ENCODE data around the gene NHS. TPM values are rescaled to one million over a fixed set of nuclear protein-coding genes. Genes with fewer than 3 reads are reported as not detected.

The NHS gene
- total RNA-seq, 2 donors from 2014 or later = 6.0 to 7.3 TPM

DNA sequence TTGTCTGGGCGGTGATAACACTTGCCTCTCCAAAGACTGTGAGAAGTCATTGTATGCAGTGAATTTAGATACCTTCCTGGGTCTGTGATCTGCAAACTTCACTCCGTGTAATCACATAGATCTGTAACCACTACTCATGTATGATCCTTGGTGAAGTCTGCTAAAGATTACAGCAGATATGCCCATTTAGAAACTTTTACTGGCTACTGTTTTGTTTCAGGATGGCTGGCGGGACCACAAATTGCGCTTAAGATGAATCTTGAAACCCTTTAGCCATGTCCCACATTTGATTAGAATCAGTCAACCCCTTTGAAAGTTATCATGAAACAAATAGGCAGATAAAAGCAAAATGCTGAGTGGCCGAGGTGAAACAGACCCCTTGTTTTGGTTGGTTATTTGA is 235.8 kb downstream of the NHS start:
- Mint-ChIP-seq H3K4me1 (peaks cover 42% of the 10 kb centered on the region), H3K27ac (no peak overlapping the region)

DNA sequence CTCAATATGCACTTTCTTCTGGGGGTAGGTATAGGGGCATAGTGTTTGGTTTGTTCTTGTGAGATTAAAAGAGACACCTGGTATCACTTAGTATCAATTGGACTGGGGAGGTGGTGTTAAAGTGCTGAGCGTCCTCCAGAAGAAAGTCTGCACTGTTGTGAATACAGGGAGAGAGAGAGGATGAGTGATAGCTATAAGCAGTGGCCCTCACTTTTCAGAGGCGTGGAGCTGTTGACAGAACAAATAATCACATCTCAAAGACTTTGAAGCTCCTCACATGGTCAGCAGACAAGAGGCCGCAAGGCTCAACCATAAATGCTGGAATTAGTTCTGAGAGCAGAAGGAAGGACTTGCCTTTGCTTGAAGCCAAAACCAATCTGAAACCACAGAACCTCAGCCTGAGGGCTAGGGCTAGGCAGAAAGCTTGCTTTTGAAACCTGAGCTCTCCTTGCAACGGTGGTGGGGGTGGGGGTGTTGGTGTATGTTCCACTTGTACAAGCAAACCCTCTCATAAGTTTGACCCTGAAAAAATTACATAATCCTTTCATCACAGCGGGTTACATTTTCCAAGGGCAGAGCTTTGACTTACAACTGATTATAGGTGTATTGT is 239.1 kb downstream of the NHS start:
- Histone ChIP-seq H3K9me3 (ENCODE audit: control insufficient read depth, low read length) (no peaks in the 10 kb centered on the region), H3K9ac (ENCODE audit: extremely low read depth, low read length, poor library complexity, severe bottlenecking) (no peak overlapping the region), H3K27me3 (ENCODE audit: control insufficient read depth, insufficient read depth, low read length, poor library complexity, severe bottlenecking) (no peaks in the 10 kb centered on the region), H3K36me3 (ENCODE audit: control insufficient read depth, insufficient read depth, low read length) (no peaks in the 10 kb centered on the region), H3K4me1 (ENCODE audit: control insufficient read depth, insufficient read depth, low read length) (no peaks in the 10 kb centered on the region), H3K4me3 (ENCODE audit: low read length) (no peak overlapping the region), H3K27ac (ENCODE audit: low read depth, low read length) (no peak overlapping the region)
- WGBS, 2 experiments (ENCODE audit: insufficient coverage in 1 of 2, insufficient read length in 1 of 2) = 95% methylated on average over 2 of the region's 5 CpGs; no CpG with 5 or more reads in 1 of the 2 experiments
- no peaks in the 10 kb centered on the region for H3K27me3 Mint-ChIP-seq (ENCODE audit: insufficient read depth)
- H3K4me1 Mint-ChIP-seq = peaks cover 44% of the 10 kb centered on the region
- no peaks in the 10 kb centered on the region for H3K9me3 Mint-ChIP-seq
- H3K36me3 Mint-ChIP-seq (ENCODE audit: low read depth) = no peaks in the 10 kb centered on the region
- DNase-seq = no peak
- TF ChIP-seq, protein P1, sequence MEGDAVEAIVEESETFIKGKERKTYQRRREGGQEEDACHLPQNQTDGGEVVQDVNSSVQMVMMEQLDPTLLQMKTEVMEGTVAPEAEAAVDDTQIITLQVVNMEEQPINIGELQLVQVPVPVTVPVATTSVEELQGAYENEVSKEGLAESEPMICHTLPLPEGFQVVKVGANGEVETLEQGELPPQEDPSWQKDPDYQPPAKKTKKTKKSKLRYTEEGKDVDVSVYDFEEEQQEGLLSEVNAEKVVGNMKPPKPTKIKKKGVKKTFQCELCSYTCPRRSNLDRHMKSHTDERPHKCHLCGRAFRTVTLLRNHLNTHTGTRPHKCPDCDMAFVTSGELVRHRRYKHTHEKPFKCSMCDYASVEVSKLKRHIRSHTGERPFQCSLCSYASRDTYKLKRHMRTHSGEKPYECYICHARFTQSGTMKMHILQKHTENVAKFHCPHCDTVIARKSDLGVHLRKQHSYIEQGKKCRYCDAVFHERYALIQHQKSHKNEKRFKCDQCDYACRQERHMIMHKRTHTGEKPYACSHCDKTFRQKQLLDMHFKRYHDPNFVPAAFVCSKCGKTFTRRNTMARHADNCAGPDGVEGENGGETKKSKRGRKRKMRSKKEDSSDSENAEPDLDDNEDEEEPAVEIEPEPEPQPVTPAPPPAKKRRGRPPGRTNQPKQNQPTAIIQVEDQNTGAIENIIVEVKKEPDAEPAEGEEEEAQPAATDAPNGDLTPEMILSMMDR (conservative IDR thresholded peaks at IDR 0.05) = no peak
- H3K27ac Mint-ChIP-seq = no peak overlapping the region
- no peak overlapping the region for H3K4me3 Mint-ChIP-seq

More for the DNA sequence above, 235.8 kb downstream of the NHS start:
- peaks cover 9% of the 10 kb centered on the region for H3K27me3 Mint-ChIP-seq (ENCODE audit: insufficient read depth)
- TF ChIP-seq, protein P1 (conservative IDR thresholded peaks at IDR 0.05) = no peak
- no peak overlapping the region for H3K9ac ChIP-seq (ENCODE audit: extremely low read depth, low read length, poor library complexity, severe bottlenecking)
- peaks cover 5% of the 10 kb centered on the region for H3K4me1 ChIP-seq (ENCODE audit: control insufficient read depth, insufficient read depth, low read length)
- no peaks in the 10 kb centered on the region for H3K36me3 ChIP-seq (ENCODE audit: control insufficient read depth, insufficient read depth, low read length)
- WGBS, 2 experiments (ENCODE audit: insufficient coverage in 1 of 2, insufficient read length in 1 of 2) = 78 to 83% methylated on average over 1 to 5 of the region's 5 CpGs
- H3K36me3 Mint-ChIP-seq (ENCODE audit: low read depth) = no peaks in the 10 kb centered on the region
- H3K9me3 ChIP-seq (ENCODE audit: control insufficient read depth, low read length) = no peaks in the 10 kb centered on the region
- no peak overlapping the region for H3K4me3 Mint-ChIP-seq
- no peak overlapping the region for H3K27ac ChIP-seq (ENCODE audit: low read depth, low read length)
- no peak overlapping the region for H3K4me3 ChIP-seq (ENCODE audit: low read length)
- H3K27me3 ChIP-seq (ENCODE audit: control insufficient read depth, insufficient read depth, low read length, poor library complexity, severe bottlenecking) = no peaks in the 10 kb centered on the region
- no peak for DNase-seq
- no peaks in the 10 kb centered on the region for H3K9me3 Mint-ChIP-seq

- Mint-ChIP-seq H3K9me3 (no peaks in the 10 kb centered on the region), H3K27me3 (ENCODE audit: insufficient read depth) (peaks cover 4% of the 10 kb centered on the region), H3K36me3 (ENCODE audit: low read depth) (no peaks in the 10 kb centered on the region), H3K4me3 (no peak overlapping the region), H3K4me1 (peaks cover 27% of the 10 kb centered on the region), H3K27ac (no peak overlapping the region)
- TF ChIP-seq, protein P1 (conservative IDR thresholded peaks at IDR 0.05) = no peak
- Histone ChIP-seq H3K9ac (ENCODE audit: extremely low read depth, low read length, poor library complexity, severe bottlenecking) (no peak overlapping the region), H3K27ac (ENCODE audit: low read depth, low read length) (no peak overlapping the region), H3K36me3 (ENCODE audit: control insufficient read depth, insufficient read depth, low read length) (no peaks in the 10 kb centered on the region), H3K4me3 (ENCODE audit: low read length) (no peak overlapping the region), H3K4me1 (ENCODE audit: control insufficient read depth, insufficient read depth, low read length) (no peaks in the 10 kb centered on the region), H3K9me3 (ENCODE audit: control insufficient read depth, low read length) (no peaks in the 10 kb centered on the region), H3K27me3 (ENCODE audit: control insufficient read depth, insufficient read depth, low read length, poor library complexity, severe bottlenecking) (no peaks in the 10 kb centered on the region)
- DNase-seq = no peak
- 63 to 78% methylated on average over 3 to 9 of the region's 9 CpGs for WGBS, 2 experiments (ENCODE audit: insufficient coverage in 1 of 2, insufficient read length in 1 of 2)
These were observed 241.9 kb downstream of the NHS start for GRCh38 chrX:17616936-17617335.
